GM12878 (cell line): ENCODE results near the gene DPP6. TPM values are rescaled to one million over a fixed set of nuclear protein-coding genes. Genes with fewer than 3 reads are reported as not detected.

Experiments used
- ATAC-seq: fragments of 200-7000 bp; cut with Tn5 transposase; 3 replicates; pipeline ENCODE4 v1.9.1; 2020; ENCODE audit warnings: mild to moderate bottlenecking, moderate library complexity
- BruUV-seq: library from RNA; stranded (reverse); fragments of 400-500 nt; replicated peaks from 2 replicates; lab custom pipeline; 2021; lab: Mats Ljungman, UMichigan
- CTCF ChIA-PET: fragments of 300-600 bp; sonication (Branson Sonifier 250); formaldehyde crosslinking; extraction: SDS; loops from one replicate; lab custom pipeline; 2021; ENCODE audit warnings: inconsistent platforms; lab: Yijun Ruan, JAX
- POLR2A ChIA-PET: fragments of 350-600 bp; formaldehyde crosslinking; extraction: SDS; loops from one replicate; lab custom pipeline; 2021; ENCODE audit warnings: inconsistent platforms; lab: Charles Lee
- RAD21 ChIA-PET: fragments of 300-600 bp; sonication (Branson Sonifier 250); formaldehyde crosslinking; loops from one replicate; lab custom pipeline; 2023; ENCODE audit warnings: antibody characterized with exemption; ENCODE audit not compliant: unreplicated experiment; lab: Charles Lee
- SMC1A ChIA-PET: fragments of 300-600 bp; sonication (Branson Sonifier 250); formaldehyde crosslinking; loops from one replicate; lab custom pipeline; 2023; ENCODE audit not compliant: unreplicated experiment, uncharacterized antibody; lab: Charles Lee
- DNase-seq: peaks from one replicate; pipeline ENCODE4 v3.0.0-alpha.2; 2011; ENCODE audit warnings: low read depth, low spot score
- FAIRE-seq: peaks from 3 replicates; lab custom pipeline; 2011; peaks lifted over from hg19 to GRCh38; lab: Jason Lieb, UNC
- H2AFZ ChIP-seq: 2 replicates; pipeline ENCODE4 v1.6.0; 2011; ENCODE audit warnings: low read depth, low read length, control low read depth; ENCODE audit not compliant: control insufficient read depth
- H3K27ac ChIP-seq: 2 replicates; pipeline ENCODE4 v1.5.1; 2011; ENCODE audit warnings: control low read depth; ENCODE audit not compliant: control insufficient read depth, insufficient read depth
- H3K27me3 ChIP-seq, 2 experiments: replicated peaks in 1 of 2; 2 replicates each; pipeline versions ENCODE4 v1.6.0 to v1.6.1; 2011; ENCODE audit warnings: low read length in 1 of 2; ENCODE audit not compliant: control insufficient read depth in 2 of 2, insufficient read depth in 2 of 2
- H3K36me3 ChIP-seq, 2 experiments: 2 replicates each; pipeline ENCODE4 v1.5.1; 2011; ENCODE audit warnings: low read length in 1 of 2; ENCODE audit not compliant: control insufficient read depth in 2 of 2, insufficient read depth in 2 of 2
- H3K4me1 ChIP-seq: 2 replicates; pipeline ENCODE4 v1.6.1; 2011; ENCODE audit warnings: mild to moderate bottlenecking, low read length, moderate library complexity, mixed read lengths; ENCODE audit not compliant: control insufficient read depth, insufficient read depth
- H3K4me2 ChIP-seq: 2 replicates; pipeline ENCODE4 v1.6.0; 2011; ENCODE audit warnings: control low read depth; ENCODE audit not compliant: control insufficient read depth, insufficient read depth
- H3K4me3 ChIP-seq: fragments of 200-600 bp; sonication (generic); 2 replicates; pipeline ENCODE4 v1.5.1; 2016
- H3K79me2 ChIP-seq: 2 replicates; pipeline ENCODE4 v1.6.0; 2011; ENCODE audit warnings: low read length; ENCODE audit not compliant: control insufficient read depth, insufficient read depth
- H3K9ac ChIP-seq: 2 replicates; pipeline ENCODE4 v1.8.0; 2011; ENCODE audit warnings: low read length, control low read depth, mixed read lengths; ENCODE audit not compliant: control insufficient read depth, insufficient read depth
- H3K9me3 ChIP-seq: replicated peaks from 3 replicates; pipeline ENCODE4 v1.5.1; 2011; ENCODE audit warnings: mild to moderate bottlenecking, low read length; ENCODE audit not compliant: control insufficient read depth, insufficient read depth
- H4K20me1 ChIP-seq: 2 replicates; pipeline ENCODE4 v1.6.0; 2011; ENCODE audit not compliant: control insufficient read depth, insufficient read depth
- HDAC2 ChIP-seq: fragments of 200-600 bp; sonication (generic); IDR thresholded peaks from 2 replicates; pipeline ENCODE4 v1.6.1; 2017
- IKZF2 ChIP-seq, 2 experiments: fragments of 450-650 bp; IDR thresholded peaks; 2 replicates each; pipeline ENCODE4 v1.6.1; 2017; ENCODE audit warnings: mild to moderate bottlenecking in 2 of 2, moderate library complexity in 2 of 2
- MLLT1 ChIP-seq: fragments of 450-650 bp; IDR thresholded peaks from 2 replicates; pipeline ENCODE4 v1.6.1; 2016; ENCODE audit warnings: mild to moderate bottlenecking
- SIN3A ChIP-seq: IDR thresholded peaks from 2 replicates; pipeline ENCODE4 v1.6.1; 2012; ENCODE audit warnings: low read depth, low read length, improper control_type of control experiment
- ZBTB4 ChIP-seq: fragments of 450-650 bp; formaldehyde crosslinking; IDR thresholded peaks from 2 replicates; pipeline ENCODE4 v1.4.0; 2022; ENCODE audit warnings: mild to moderate bottlenecking, moderate library complexity
- WGBS: methylation state at CpG from one replicate; pipeline ENCODE4 v1.1.6; 2016; ENCODE audit warnings: low lambda C conversion rate; ENCODE audit not compliant: insufficient replicate concordance, insufficient coverage; ENCODE audit errors: missing lambda C conversion rate; 5-methylcytosine and 5-hydroxymethylcytosine counted together
- in situ Hi-C: fragments of 300-500 bp; cut with MboI; formaldehyde crosslinking; loops from 9 replicates; pipeline ENCODE4 v1.14.3; 2018; ENCODE audit warnings: mixed read lengths
- intact Hi-C: fragments of 100-400 bp; cut with micrococcal nuclease; formaldehyde crosslinking; loops from one replicate; pipeline ENCODE4 v1.14.2; 2022; ENCODE audit not compliant: unreplicated experiment
- polyA plus RNA-seq, 11 experiments: library from polyadenylated mRNA; depleted of rRNA in 4 of 11; unstranded in 6 of 11; stranded (reverse) in 5 of 11; fragments of >200 nt; fragmentation: Nextera tagmentation in 4 of 11; fragmentation: Illumina TruSeq in 1 of 11; extraction: Ambion mirVana in 4 of 11; extraction: Trizol in 1 of 11; gene quantifications; 1 replicate in 1 of 11; 2 replicates in 10 of 11; pipeline versions ENCODE4 v1.2.1 to v1.2.3, GENCODE V29; 2011 to 2016; ENCODE audit warnings: inconsistent platforms in 2 of 11, missing spikeins in 2 of 11, low read depth in 1 of 11
- total RNA-seq, 4 experiments: library from RNA; depleted of rRNA in 3 of 4; stranded (reverse); fragments of >200 nt in 3 of 4; fragmentation: Illumina TruSeq in 1 of 4; extraction: Trizol in 1 of 4; gene quantifications; 2 replicates each; pipeline versions ENCODE4 v1.2.1 to v1.2.3, GENCODE V29; 2013 to 2021
- TF ChIP-seq, protein P1 (sequence below): fragments of 450-650 bp; IDR thresholded peaks from 2 replicates; pipeline ENCODE4 v1.6.1; 2017; ENCODE audit warnings: low read depth, mild to moderate bottlenecking, moderate library complexity

Gene DPP6
- total and polyA plus RNA-seq, 10 of the 15 experiments (the other 5 are each of a cell fraction or from before 2014, with no cell fraction given): not detected

DNA sequence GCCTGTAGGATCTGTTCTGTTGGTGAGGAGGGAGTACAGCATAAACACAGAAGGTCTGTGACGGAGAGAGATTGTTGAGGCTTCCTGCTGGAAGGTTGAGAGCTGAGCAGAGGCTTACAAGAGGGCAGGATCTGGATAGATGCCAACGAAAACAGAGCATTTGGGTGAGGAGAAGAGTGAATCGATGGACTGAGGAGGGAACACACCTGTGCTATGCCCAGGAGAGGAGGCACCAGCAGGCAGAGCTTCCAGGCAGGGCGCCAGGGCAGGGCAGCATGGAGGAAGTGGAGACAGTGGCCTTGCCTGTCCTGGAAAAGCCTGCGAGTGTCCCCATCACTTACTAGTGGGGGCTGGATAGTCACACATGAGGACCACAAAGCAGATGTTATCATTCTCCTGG, 667.8 kb downstream of the DPP6 start:
- SMC1A ChIA-PET: no interaction called here
- H3K4me3 ChIP-seq: no peak overlapping the region
- no peaks in the 10 kb centered on the region for H3K36me3 ChIP-seq
- no peaks in the 10 kb centered on the region for H3K4me1 ChIP-seq
- TF ChIP-seq HDAC2: no peak
- TF ChIP-seq SIN3A: no peak
- TF ChIP-seq IKZF2 (IDR thresholded peaks at IDR 0.05): no peak
- no peak for TF ChIP-seq ZBTB4
- TF ChIP-seq MLLT1: no peak
- TF ChIP-seq, protein P1, sequence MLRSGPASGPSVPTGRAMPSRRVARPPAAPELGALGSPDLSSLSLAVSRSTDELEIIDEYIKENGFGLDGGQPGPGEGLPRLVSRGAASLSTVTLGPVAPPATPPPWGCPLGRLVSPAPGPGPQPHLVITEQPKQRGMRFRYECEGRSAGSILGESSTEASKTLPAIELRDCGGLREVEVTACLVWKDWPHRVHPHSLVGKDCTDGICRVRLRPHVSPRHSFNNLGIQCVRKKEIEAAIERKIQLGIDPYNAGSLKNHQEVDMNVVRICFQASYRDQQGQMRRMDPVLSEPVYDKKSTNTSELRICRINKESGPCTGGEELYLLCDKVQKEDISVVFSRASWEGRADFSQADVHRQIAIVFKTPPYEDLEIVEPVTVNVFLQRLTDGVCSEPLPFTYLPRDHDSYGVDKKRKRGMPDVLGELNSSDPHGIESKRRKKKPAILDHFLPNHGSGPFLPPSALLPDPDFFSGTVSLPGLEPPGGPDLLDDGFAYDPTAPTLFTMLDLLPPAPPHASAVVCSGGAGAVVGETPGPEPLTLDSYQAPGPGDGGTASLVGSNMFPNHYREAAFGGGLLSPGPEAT: no peak
- RAD21 ChIA-PET: no interaction called here
- H3K27ac ChIP-seq: no peak overlapping the region
- in situ Hi-C loops: no loop called here
- 16% methylated on average over 5 of the region's 5 CpGs for WGBS
- H3K9ac ChIP-seq: no peak overlapping the region
- ATAC-seq: no peak
- no peaks in the 10 kb centered on the region for H3K27me3 ChIP-seq
- no peak for DNase-seq
- POLR2A ChIA-PET: no interaction called here
- no peaks in the 10 kb centered on the region for H3K9me3 ChIP-seq
- intact Hi-C loops: no loop called here
- CTCF ChIA-PET: no interaction called here
- no TSS peak for BruUV-seq
- FAIRE-seq: no peak
- H3K79me2 ChIP-seq: no peaks in the 10 kb centered on the region
- H2AFZ ChIP-seq: no peak overlapping the region
- no peaks in the 10 kb centered on the region for H4K20me1 ChIP-seq
- H3K4me2 ChIP-seq: no peak overlapping the region
